Heart left ventricle (tissue), 13 donors: ENCODE data around the gene LDHA.

ENCODE experiments used
- CTCF ChIP-seq, 12 donors: fragments of 200-600 bp; sonication (generic) in 4 of 12; IDR thresholded peaks; one replicate each; pipeline versions ENCODE4 v1.5.0 to v1.8.0; 2018 to 2022; ENCODE audit warnings: antibody characterized with exemption in 12 of 12, mild to moderate bottlenecking in 5 of 12
- POLR2A ChIP-seq, 2 donors: fragments of 450-650 bp; IDR thresholded peaks; one replicate each; pipeline ENCODE4 v1.6.1; 2017; ENCODE audit warnings: antibody characterized with exemption in 2 of 2, mild to moderate bottlenecking in 2 of 2, moderate library complexity in 2 of 2
- donor health status: ischemic (EF 13 %, LVEDD 7.1; RV severe dilation, severe dysfunction).
- donor health status: DM: no; HTN: yes; CAD: no.
- donor health status: DM: no; HTN: no; CAD: no.
- donor health status: ischemic (EF 25% LVEDD 6.9; RV normal size, moderate dysfunction).
- donor health status: ischemic (EF 25% LVEDD 5.7; RV mildly dilated, moderate dysfunction).
- donor health status: ischemic (EF 35%, LVEDD 5.7; RV mildly dilated, moderate dysfunction).
- donor health status: nonischemic (EF 11% LVEDD 7.7; RV severe dilation, severe dysfunction).
- donor health status: DM: yes; HTN: yes; CAD: no.
- donor health status: PGD.
- donor health status: ischemic (EF 29% LVEDD 5.4; RV normal size, mild dysfunction).
- donor health status: nonischemic (EF 23%, LVEDD 6.1; RV moderate dilation, normal function).

- no peak for TF ChIP-seq CTCF (IDR thresholded peaks at IDR 0.05)
- TF ChIP-seq POLR2A (IDR thresholded peaks at IDR 0.05) = no peak
Measured at GRCh38 chr11:18374956-18375355, 19.4 kb upstream of the LDHA start.
